DOHH2 (cell line): ENCODE data around the gene FKBP1A.

Source experiments
- EZH2phosphoT487 ChIP-seq: fragments of 200-600 bp; sonication (generic); IDR thresholded peaks from 2 replicates; pipeline ENCODE4 v1.6.1; 2017; ENCODE audit warnings: borderline replicate concordance, mild to moderate bottlenecking, antibody characterized with exemption, low read length, moderate library complexity, mixed read lengths
- TF ChIP-seq, protein P1 (sequence below): fragments of 200-600 bp; sonication (generic); IDR thresholded peaks from one replicate; pipeline ENCODE4 v1.5.1; 2014; ENCODE audit warnings: antibody characterized with exemption, mild to moderate bottlenecking, low read depth, low read length; ENCODE audit not compliant: poor library complexity, severe bottlenecking

DNA sequence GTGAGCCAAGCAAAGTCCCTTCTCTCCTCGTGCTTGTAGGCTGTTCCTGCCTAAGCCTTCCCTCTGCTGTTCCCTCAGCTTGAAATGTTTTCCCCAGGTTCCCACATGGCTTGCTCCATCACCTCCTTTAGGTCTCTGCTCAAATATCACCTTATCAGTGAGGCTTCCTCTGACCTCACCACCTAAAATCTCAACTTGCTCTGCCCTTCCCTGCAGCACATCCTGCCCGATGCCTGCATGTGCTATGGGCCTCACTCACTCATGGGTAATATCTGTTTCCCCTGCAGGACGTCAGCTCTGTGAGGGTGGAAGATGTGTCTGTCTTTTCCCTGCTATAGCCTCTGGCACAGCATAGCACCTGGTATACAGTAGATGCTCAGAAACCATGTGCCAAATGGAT lies 29.9 kb upstream of the FKBP1A start:
- TF ChIP-seq, protein P1, sequence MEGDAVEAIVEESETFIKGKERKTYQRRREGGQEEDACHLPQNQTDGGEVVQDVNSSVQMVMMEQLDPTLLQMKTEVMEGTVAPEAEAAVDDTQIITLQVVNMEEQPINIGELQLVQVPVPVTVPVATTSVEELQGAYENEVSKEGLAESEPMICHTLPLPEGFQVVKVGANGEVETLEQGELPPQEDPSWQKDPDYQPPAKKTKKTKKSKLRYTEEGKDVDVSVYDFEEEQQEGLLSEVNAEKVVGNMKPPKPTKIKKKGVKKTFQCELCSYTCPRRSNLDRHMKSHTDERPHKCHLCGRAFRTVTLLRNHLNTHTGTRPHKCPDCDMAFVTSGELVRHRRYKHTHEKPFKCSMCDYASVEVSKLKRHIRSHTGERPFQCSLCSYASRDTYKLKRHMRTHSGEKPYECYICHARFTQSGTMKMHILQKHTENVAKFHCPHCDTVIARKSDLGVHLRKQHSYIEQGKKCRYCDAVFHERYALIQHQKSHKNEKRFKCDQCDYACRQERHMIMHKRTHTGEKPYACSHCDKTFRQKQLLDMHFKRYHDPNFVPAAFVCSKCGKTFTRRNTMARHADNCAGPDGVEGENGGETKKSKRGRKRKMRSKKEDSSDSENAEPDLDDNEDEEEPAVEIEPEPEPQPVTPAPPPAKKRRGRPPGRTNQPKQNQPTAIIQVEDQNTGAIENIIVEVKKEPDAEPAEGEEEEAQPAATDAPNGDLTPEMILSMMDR: no peak
- TF ChIP-seq EZH2phosphoT487: no peak
